ENCODE data around the gene RGS9. TPM values are rescaled to one million over a fixed set of nuclear protein-coding genes. Genes with fewer than 3 reads are reported as not detected.

RGS9 gene
- total RNA-seq, 2 experiments from 2014 or later = 1.2 to 1.6 TPM

DNA sequence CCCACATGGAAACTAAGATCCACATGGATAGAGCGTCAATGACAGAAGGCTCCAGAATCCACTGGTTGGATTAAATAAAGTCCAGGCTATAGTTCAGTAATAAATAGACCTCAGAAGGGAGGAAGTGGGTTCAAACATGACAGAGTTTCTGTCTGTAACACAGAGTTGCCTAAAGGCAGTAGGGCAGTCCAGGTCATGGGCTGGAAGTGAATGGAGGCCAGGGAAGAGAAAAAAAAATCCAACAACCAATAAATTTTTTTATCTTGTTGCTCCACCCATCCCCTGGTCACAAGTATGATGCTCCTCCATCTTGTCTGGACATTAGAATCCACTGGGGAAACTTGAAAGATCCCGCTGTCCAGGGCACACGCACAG lies 92.4 kb downstream of the RGS9 start:
- intact Hi-C loops (cut with micrococcal nuclease) = loop anchor here (1.0 to 2.0 kb wide), 4 partner anchors 33 to 569 kb away; no protein-coding TSS in a partner anchor
- DNase-seq = no peak
- CTCF ChIA-PET = interaction anchor here (0.7 to 1.3 kb wide), 3 partner anchors 32 to 1684 kb away, joined by 3 read pairs; no protein-coding TSS in a partner anchor
- Mint-ChIP-seq H3K36me3 (ENCODE audit: low read depth) (no peaks in the 10 kb centered on the region), H3K27ac (peak overlapping the region; percentile 57), H3K27me3 (ENCODE audit: low read depth) (peaks cover 16% of the 10 kb centered on the region), H3K9me3 (no peaks in the 10 kb centered on the region), H3K4me3 (no peak overlapping the region), H3K4me1 (ENCODE audit: low read depth) (peaks cover 27% of the 10 kb centered on the region)

DNA sequence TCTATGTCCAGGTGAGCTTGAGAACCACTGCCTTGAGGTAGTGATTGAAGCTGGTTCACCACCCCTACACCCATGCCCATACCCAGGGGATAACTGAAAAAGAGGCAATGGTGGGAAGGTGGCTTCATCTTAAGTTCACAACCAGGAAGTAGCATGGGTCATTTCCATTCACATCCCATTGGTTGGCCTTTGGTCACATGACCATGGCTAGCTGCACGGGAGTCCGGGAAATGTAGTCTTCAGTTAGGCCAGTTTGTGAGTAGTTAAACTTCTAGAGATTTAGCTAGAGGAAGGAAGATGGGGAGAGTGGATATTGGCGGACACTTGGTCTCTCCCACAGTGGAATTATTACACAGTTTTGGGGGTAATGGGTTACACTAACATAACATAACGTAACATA lies 92.9 kb downstream of the RGS9 start:
- CTCF ChIA-PET = interaction anchor here (0.7 to 1.3 kb wide), 4 partner anchors 32 to 1683 kb away, joined by 3 to 4 read pairs (median 3); no protein-coding TSS in a partner anchor
- no peak overlapping the region for H3K4me3 Mint-ChIP-seq

DNA sequence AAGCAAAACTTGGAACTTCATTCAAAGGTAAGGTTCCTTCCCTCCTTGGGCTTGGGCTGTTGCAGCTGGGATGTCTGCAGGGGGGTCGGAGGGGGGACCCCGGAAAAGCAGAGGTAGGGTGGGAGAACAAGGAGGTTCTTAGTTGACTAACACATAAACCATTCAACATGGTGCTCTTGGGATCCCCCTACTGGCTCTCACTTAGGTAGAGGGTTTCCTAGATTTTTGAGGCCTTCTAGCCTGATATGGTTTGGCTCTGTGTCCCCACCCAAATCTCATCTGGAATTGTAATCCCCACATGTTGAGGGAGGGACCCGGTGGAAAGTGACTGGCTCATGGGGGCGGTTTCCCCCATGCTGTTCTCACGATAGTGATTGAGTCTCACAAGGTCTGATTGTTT lies 93.9 kb downstream of the RGS9 start:
- Mint-ChIP-seq H3K4me3 (no peak overlapping the region), H3K27ac (no peak overlapping the region), H3K27me3 (ENCODE audit: low read depth) (peaks cover 16% of the 10 kb centered on the region), H3K36me3 (ENCODE audit: low read depth) (no peaks in the 10 kb centered on the region), H3K4me1 (ENCODE audit: low read depth) (peaks cover 27% of the 10 kb centered on the region), H3K9me3 (peaks cover 3% of the 10 kb centered on the region)
- CTCF ChIA-PET = interaction anchor here (1.0 to 2.9 kb wide), 10 partner anchors 8 to 934 kb away, joined by 3 to 20 read pairs (median 6); no protein-coding TSS in a partner anchor
- intact Hi-C loops (cut with micrococcal nuclease) = loop anchor here (1.0 to 5.0 kb wide), 5 partner anchors 61 to 934 kb away; no protein-coding TSS in a partner anchor
- DNase-seq = no peak

More for the DNA sequence above, 92.9 kb downstream of the RGS9 start:
- H3K4me1 Mint-ChIP-seq (ENCODE audit: low read depth) = peaks cover 27% of the 10 kb centered on the region
- intact Hi-C loops (cut with micrococcal nuclease) = loop anchor here (5.0 kb wide), 1 partner anchor 62 kb away; no protein-coding TSS in a partner anchor
- no peaks in the 10 kb centered on the region for H3K9me3 Mint-ChIP-seq
- no peak overlapping the region for H3K27ac Mint-ChIP-seq
- DNase-seq = no peak
- peaks cover 16% of the 10 kb centered on the region for H3K27me3 Mint-ChIP-seq (ENCODE audit: low read depth)
- H3K36me3 Mint-ChIP-seq (ENCODE audit: low read depth) = no peaks in the 10 kb centered on the region

DNA sequence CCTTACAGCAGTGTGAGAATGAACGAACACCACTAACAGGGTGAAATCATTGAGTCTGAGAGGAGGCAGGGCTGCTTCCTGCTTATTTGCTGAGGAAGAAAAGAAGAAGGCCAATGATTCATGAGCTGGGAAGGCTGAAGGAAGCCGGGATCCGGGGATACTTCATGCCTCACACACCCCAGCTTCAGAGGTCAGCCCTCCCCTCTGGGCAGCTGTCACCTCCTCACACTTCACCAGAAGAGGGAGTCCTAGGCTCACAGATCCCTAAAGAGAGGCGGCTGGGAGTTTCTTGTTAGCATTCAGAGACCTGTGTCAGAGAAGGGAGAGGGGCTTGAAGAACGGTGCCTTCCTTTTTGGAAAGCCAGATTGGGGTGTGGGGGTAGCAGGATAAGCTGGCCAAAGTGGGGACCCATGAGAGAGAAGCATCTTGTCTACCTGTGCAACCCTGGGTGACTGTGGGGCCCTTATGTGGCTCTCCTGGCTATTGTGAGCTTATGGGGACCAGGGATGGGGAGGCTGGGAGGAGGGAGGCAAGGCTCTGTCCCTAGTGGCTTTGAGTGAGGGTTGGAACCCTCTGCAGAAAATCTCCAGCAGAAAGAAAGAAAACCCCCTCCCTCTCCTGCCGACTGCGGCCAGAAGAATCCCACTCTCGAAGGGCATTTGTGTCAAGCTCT lies 94.6 kb downstream of the RGS9 start:
- Mint-ChIP-seq H3K27me3 (ENCODE audit: low read depth) (peaks cover 15% of the 10 kb centered on the region), H3K27ac (no peak overlapping the region), H3K4me3 (no peak overlapping the region), H3K9me3 (peaks cover 3% of the 10 kb centered on the region), H3K4me1 (ENCODE audit: low read depth) (peaks cover 27% of the 10 kb centered on the region), H3K36me3 (ENCODE audit: low read depth) (no peaks in the 10 kb centered on the region)
- intact Hi-C loops (cut with micrococcal nuclease) = loop anchor here (1.0 to 5.0 kb wide), 5 partner anchors 61 to 934 kb away; no protein-coding TSS in a partner anchor
- CTCF ChIA-PET = interaction anchor here (0.6 to 2.9 kb wide), 17 partner anchors 9 to 933 kb away, joined by 3 to 20 read pairs (median 4); no protein-coding TSS in a partner anchor
- peak; percentile 74 for DNase-seq

DNA sequence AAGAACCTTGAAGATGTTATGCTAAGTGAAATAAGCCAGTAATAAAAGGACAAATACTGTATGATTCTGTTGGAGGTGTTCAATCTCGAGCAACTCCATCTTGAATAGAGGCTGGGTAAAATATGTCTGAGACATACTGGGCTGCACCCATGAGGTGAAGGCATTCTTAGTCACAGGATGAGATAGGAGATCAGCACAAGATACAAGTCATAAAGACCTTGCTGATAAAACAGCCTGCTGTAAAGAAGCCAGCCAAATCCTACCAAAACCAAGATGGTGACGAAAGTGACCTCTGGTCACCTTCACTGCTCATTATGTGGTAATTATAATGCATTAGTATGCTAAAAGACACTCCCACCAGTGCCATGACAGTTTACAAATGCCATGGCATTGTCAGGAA lies 98.1 kb downstream of the RGS9 start:
- H3K9me3 Mint-ChIP-seq = peaks cover 3% of the 10 kb centered on the region
- DNase-seq = no peak
- CTCF ChIA-PET = no interaction called here
- intact Hi-C loops (cut with micrococcal nuclease) = no loop called here
- peaks cover 4% of the 10 kb centered on the region for H3K27me3 Mint-ChIP-seq (ENCODE audit: low read depth)
- H3K4me1 Mint-ChIP-seq (ENCODE audit: low read depth) = peaks cover 3% of the 10 kb centered on the region
- no peak overlapping the region for H3K27ac Mint-ChIP-seq
- H3K36me3 Mint-ChIP-seq (ENCODE audit: low read depth) = no peaks in the 10 kb centered on the region
- H3K4me3 Mint-ChIP-seq = no peak overlapping the region

DNA sequence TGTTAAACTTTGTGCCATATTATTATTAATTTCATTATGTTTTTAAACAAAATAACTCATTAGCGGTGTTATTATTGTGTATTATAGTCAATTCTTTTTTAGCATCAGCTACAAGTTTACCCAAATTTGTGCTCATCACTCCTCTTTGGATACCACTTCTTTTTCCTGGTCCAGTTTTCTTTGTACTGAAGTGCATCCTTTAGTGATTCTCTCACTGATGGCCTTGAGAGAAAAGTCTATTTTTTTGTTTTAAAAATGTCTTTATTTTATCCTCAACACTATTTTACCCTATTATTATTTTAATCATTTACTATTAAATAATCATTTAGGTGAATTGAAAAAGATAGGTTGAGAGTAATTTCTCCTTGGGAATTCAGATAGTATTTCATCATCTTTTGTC lies 99.2 kb downstream of the RGS9 start:
- intact Hi-C loops (cut with micrococcal nuclease) = no loop called here
- no peak overlapping the region for H3K27ac Mint-ChIP-seq
- peaks cover 3% of the 10 kb centered on the region for H3K9me3 Mint-ChIP-seq
- CTCF ChIA-PET = no interaction called here
- no peaks in the 10 kb centered on the region for H3K36me3 Mint-ChIP-seq (ENCODE audit: low read depth)
- no peak for DNase-seq
- H3K4me3 Mint-ChIP-seq = no peak overlapping the region
- no peaks in the 10 kb centered on the region for H3K4me1 Mint-ChIP-seq (ENCODE audit: low read depth)
- peaks cover 4% of the 10 kb centered on the region for H3K27me3 Mint-ChIP-seq (ENCODE audit: low read depth)

DNA sequence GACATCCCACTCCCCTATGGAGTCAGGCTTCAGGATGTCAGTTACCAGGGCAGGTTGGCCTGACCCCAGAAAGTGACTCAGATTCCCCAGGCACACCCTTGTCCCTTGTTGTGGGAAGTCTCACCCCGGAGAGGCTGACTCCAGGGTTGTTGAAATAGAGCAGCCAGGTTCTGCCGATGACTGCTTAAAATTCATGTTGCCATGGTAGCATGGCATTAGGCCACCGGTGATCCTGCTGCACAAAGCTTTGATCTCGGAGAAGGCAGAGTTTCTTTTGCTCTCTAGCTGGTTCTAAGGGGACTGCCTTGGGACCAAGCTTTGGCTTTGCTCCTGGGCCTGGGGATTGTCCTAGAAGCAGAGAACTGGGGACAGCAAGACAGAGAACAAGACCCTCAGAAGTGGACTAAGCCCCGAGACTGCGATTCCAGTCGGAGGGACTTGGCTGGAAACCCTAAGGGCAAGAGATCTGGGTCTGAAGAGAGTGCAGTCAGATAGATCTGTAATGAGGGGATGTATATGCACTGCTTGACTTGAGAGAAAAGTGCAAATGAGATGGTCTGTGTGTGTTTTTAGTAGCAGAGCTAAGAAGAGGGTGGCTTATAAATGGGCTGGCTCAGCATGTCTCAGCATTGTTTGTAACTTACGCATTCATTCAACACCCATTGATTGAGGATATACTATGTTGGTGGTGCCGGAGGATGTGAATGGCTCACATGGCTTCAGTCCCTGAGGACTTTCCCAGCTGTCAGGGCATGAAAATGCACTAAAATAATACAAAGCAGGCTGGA lies 106.9 kb downstream of the RGS9 start:
- intact Hi-C loops (cut with micrococcal nuclease) = no loop called here

DNA sequence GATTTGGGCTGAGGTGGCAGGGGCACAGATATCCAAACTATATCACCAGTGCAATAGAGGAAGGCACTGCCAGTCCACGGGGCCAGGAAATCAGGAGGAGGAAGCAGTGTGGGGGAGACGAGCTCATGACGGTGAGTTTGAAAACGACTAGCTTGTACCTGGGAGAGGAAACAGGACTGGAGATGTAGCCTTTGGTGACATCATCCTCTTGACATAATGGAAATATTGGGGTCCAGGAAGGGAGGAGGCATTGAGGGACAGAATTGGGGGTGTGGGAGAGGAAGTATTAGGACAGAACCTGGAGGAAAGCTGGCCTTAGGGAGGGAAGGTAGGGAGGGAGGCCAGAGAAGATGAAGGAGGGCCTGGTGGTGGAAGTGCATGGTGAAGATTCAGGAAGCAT lies 109.1 kb downstream of the RGS9 start:
- CTCF ChIA-PET = no interaction called here
- Mint-ChIP-seq H3K9me3 (no peaks in the 10 kb centered on the region), H3K36me3 (ENCODE audit: low read depth) (no peaks in the 10 kb centered on the region)

More for the DNA sequence above, 106.9 kb downstream of the RGS9 start:
- peak; percentile 28 for DNase-seq
- Mint-ChIP-seq H3K4me3 (no peak overlapping the region), H3K27me3 (ENCODE audit: low read depth) (peaks cover 12% of the 10 kb centered on the region), H3K9me3 (no peaks in the 10 kb centered on the region), H3K36me3 (ENCODE audit: low read depth) (no peaks in the 10 kb centered on the region), H3K27ac (no peak overlapping the region), H3K4me1 (ENCODE audit: low read depth) (peaks cover 5% of the 10 kb centered on the region)
- CTCF ChIA-PET = interaction anchor here (0.5 kb wide), 1 partner anchor 640 kb away, joined by 3 read pairs; no protein-coding TSS in a partner anchor

DNA sequence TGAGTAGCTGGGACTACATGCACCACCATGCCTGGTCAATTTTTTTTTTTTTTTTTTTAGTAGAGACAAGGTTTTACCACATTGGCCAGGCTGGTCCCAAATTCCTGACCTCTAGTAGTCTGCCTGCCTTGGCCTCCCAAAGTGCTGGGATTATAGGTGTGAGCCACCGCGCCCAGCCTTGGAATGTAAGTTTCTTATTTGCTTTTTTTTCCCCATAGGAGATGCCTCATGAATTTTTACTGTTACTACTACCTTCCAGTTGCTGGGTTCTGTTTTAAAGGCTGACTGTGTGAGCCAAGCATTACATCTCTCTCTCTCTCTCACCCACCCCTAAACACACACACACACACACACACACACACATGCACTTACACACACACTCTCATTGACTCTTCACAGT lies 112.6 kb downstream of the RGS9 start:
- H3K9me3 Mint-ChIP-seq = no peaks in the 10 kb centered on the region
- no peaks in the 10 kb centered on the region for H3K4me1 Mint-ChIP-seq (ENCODE audit: low read depth)
- H3K27ac Mint-ChIP-seq = no peak overlapping the region
- no peaks in the 10 kb centered on the region for H3K36me3 Mint-ChIP-seq (ENCODE audit: low read depth)
- peaks cover 18% of the 10 kb centered on the region for H3K27me3 Mint-ChIP-seq (ENCODE audit: low read depth)
- DNase-seq = no peak
- H3K4me3 Mint-ChIP-seq = no peak overlapping the region
- intact Hi-C loops (cut with micrococcal nuclease) = no loop called here
- CTCF ChIA-PET = no interaction called here

More for the DNA sequence above, 109.1 kb downstream of the RGS9 start:
- Mint-ChIP-seq H3K27ac (no peak overlapping the region), H3K4me1 (ENCODE audit: low read depth) (peaks cover 5% of the 10 kb centered on the region), H3K27me3 (ENCODE audit: low read depth) (peaks cover 12% of the 10 kb centered on the region), H3K4me3 (no peak overlapping the region)
- intact Hi-C loops (cut with micrococcal nuclease) = no loop called here
- DNase-seq = no peak

DNA sequence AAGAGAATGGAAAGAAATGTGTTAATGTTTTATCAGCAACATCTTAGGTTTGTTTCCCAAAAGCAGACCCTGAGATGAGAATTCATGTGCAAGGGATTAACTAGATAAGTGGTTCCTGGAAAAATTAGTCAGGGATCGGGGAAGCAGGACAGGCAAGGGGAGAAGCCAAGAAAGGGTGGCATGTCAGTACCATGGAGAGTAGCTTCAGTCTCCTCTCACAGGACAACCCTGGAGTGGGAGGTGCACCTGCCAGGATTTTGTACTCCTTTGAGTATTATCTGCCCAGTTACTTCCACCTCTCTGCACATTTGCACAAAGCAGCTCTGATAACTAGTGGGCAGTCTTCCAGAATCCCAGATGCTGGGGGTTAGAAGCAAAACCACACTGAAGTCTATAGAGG lies 117.0 kb downstream of the RGS9 start:
- CTCF ChIA-PET = no interaction called here
- H3K27ac Mint-ChIP-seq = no peak overlapping the region
- H3K36me3 Mint-ChIP-seq (ENCODE audit: low read depth) = no peaks in the 10 kb centered on the region

DNA sequence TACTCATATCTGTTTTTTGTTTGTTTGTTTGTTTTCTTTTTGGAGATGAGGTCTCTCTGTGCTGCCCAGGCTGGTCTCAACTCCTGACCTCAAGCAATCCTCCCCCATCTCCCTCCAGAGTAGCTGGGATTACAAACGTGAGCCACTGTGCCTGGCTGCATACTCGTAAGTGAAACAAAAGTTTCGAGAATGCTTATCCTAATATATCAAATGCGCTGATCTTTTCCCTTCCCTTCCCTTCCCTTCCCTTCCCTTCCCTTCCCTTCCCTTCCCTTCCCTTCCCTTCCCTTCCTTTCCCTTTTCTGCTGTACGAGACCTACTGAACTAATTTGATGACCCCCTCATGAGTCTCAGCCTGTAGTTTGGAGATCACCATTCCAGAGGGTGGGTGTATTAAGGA lies 122.1 kb downstream of the RGS9 start:
- intact Hi-C loops (cut with micrococcal nuclease) = no loop called here
- Mint-ChIP-seq H3K4me3 (no peak overlapping the region), H3K4me1 (ENCODE audit: low read depth) (peaks cover 13% of the 10 kb centered on the region), H3K36me3 (ENCODE audit: low read depth) (no peaks in the 10 kb centered on the region), H3K9me3 (peaks cover 9% of the 10 kb centered on the region), H3K27me3 (ENCODE audit: low read depth) (peaks cover 12% of the 10 kb centered on the region), H3K27ac (no peak overlapping the region)
- DNase-seq = no peak
- CTCF ChIA-PET = interaction anchor here (0.7 kb wide), 1 partner anchor 1510 kb away, joined by 3 read pairs; no protein-coding TSS in a partner anchor

More for the DNA sequence above, 117.0 kb downstream of the RGS9 start:
- Mint-ChIP-seq H3K27me3 (ENCODE audit: low read depth) (peaks cover 17% of the 10 kb centered on the region), H3K4me1 (ENCODE audit: low read depth) (no peaks in the 10 kb centered on the region), H3K4me3 (no peak overlapping the region), H3K9me3 (peaks cover 9% of the 10 kb centered on the region)
- intact Hi-C loops (cut with micrococcal nuclease) = no loop called here
- DNase-seq = no peak

DNA sequence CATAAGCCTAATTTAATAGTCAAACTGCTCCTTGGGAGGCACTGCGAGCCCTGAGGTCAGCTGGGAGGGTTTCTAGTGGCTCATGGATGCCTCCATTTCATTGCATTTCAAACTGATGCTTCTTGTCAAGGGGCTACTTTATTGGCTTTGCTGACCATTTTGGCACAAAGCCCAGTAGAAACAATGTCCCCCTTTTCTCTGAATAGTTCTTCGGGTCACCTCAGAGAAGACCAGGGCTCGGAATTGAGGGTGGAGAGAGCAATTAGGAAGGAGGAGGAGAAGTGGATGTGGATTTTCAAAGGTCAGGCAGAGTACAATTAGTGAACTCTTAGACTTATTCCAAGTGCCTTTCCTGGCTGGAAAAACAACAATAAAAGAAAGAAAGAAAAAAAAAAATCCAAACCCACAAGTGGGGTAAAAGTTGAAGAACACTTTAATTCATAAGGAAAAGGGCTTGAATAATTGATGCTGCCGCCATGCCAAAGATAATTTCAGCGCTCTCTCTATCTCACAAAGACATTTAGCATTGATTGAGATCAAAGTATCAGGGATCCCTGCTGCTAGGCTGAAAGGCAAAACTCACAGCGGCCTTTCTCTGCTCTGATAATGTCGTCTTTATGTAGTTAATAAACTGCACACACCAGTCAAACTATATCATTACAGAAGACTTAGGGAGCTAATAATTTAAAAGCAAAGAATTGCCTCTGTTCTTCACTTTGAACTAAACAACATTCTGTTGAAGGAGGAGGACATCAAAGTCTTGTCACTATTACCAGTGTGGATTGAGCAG lies 122.7 kb downstream of the RGS9 start:
- H3K4me3 Mint-ChIP-seq = no peak overlapping the region
- DNase-seq = no peak
- H3K27ac Mint-ChIP-seq = no peak overlapping the region
- no peaks in the 10 kb centered on the region for H3K36me3 Mint-ChIP-seq (ENCODE audit: low read depth)
- H3K9me3 Mint-ChIP-seq = peaks cover 9% of the 10 kb centered on the region
- peaks cover 11% of the 10 kb centered on the region for H3K27me3 Mint-ChIP-seq (ENCODE audit: low read depth)
- CTCF ChIA-PET = no interaction called here
- intact Hi-C loops (cut with micrococcal nuclease) = loop anchor here (5.0 kb wide), 1 partner anchor 297 kb away; no protein-coding TSS in a partner anchor
- peaks cover 13% of the 10 kb centered on the region for H3K4me1 Mint-ChIP-seq (ENCODE audit: low read depth)

Measured in activated naive CD4-positive, alpha-beta T cell treated with anti-CD3 and anti-CD28 coated beads for 36 hours (primary cell).